Esophagus squamous epithelium (tissue), 4 donors: ENCODE measurements around the gene CCNY.

Experiments
- POLR2A ChIP-seq, 4 donors: fragments of 450-650 bp; IDR thresholded peaks; one replicate each; pipeline ENCODE4 v1.6.1; 2017; ENCODE audit warnings: antibody characterized with exemption in 4 of 4, mild to moderate bottlenecking in 4 of 4, moderate library complexity in 3 of 4
- TF ChIP-seq, protein P1 (sequence below), 6 experiments: fragments of 450-650 bp in 4 of 6; fragments of 200-600 bp in 2 of 6; sonication (generic) in 2 of 6; IDR thresholded peaks; one replicate each; pipeline ENCODE4 v1.5.1; 2016 to 2019; ENCODE audit warnings: antibody characterized with exemption in 6 of 6, mild to moderate bottlenecking in 4 of 6, moderate library complexity in 4 of 6

DNA sequence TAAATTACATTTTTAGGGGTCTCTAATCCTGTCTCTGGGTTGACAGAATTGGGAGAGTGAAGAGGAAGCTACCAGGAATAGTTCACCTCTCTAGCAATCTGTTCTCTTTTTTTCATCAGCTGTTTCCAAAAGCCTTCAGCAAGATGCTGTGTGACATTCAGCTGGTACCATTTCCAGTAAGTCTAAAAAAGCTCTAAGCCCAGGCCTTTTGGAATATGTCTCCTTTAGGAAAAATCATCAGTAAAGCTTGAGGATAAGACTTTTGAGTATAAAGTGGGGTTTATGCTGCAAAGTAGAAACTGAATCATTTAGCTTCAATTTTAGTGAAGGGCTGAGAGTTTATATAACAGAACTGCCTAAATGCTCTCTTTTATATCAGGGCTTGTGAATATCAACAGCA is 81.5 kb downstream of the CCNY start:
- TF ChIP-seq, protein P1, sequence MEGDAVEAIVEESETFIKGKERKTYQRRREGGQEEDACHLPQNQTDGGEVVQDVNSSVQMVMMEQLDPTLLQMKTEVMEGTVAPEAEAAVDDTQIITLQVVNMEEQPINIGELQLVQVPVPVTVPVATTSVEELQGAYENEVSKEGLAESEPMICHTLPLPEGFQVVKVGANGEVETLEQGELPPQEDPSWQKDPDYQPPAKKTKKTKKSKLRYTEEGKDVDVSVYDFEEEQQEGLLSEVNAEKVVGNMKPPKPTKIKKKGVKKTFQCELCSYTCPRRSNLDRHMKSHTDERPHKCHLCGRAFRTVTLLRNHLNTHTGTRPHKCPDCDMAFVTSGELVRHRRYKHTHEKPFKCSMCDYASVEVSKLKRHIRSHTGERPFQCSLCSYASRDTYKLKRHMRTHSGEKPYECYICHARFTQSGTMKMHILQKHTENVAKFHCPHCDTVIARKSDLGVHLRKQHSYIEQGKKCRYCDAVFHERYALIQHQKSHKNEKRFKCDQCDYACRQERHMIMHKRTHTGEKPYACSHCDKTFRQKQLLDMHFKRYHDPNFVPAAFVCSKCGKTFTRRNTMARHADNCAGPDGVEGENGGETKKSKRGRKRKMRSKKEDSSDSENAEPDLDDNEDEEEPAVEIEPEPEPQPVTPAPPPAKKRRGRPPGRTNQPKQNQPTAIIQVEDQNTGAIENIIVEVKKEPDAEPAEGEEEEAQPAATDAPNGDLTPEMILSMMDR (IDR thresholded peaks at IDR 0.05): no peak
- no peak for TF ChIP-seq POLR2A (IDR thresholded peaks at IDR 0.05)
